ENCODE data around the gene SLC25A23.

GRCh38 chr19:6406401-6406800, 53.2 kb downstream of the SLC25A23 start:
- TF ChIP-seq CTCF (conservative IDR thresholded peaks at IDR 0.05): no peak
- no peak for TF ChIP-seq EZH2 (IDR thresholded peaks at IDR 0.05; ENCODE audit: low read depth)
